GM21528 (cell line): ENCODE measurements around the gene RABL6.
"Not testable (repeated sequence)": the region's sequence is repeated elsewhere in the genome, so short reads cannot be mapped to it uniquely, and the experiment has no call there.

Experiments
- ATAC-seq: cut with Tn5 transposase; IDR thresholded peaks from one replicate; pipeline ENCODE4 v1.9.1; 2021; ENCODE audit warnings: mild to moderate bottlenecking, moderate library complexity; ENCODE audit not compliant: unreplicated experiment, low FRiP score

The RABL6 gene

GRCh38 chr9:136832581-136832980, 24.8 kb downstream of the RABL6 start:
- no peak for ATAC-seq

- not testable (repeated sequence) for ATAC-seq
Observed at GRCh38 chr9:136833381-136834048, 25.8 kb downstream of the RABL6 start.

- no peak for ATAC-seq
Observed at GRCh38 chr9:136835162-136835931, 27.6 kb downstream of the RABL6 start.

GRCh38 chr9:136835932-136836904, 28.5 kb downstream of the RABL6 start:
- no peak for ATAC-seq

GRCh38 chr9:136837146-136837855, 29.6 kb downstream of the RABL6 start:
- no peak for ATAC-seq

GRCh38 chr9:136837856-136838277, 30.1 kb downstream of the RABL6 start:
- not testable (repeated sequence) for ATAC-seq

- no peak for ATAC-seq
Observed at GRCh38 chr9:136838314-136839228, 30.8 kb downstream of the RABL6 start.

GRCh38 chr9:136839229-136840139, 31.7 kb downstream of the RABL6 start:
- no peak for ATAC-seq

- no peak for ATAC-seq
Observed at GRCh38 chr9:136840140-136840876, 32.6 kb downstream of the RABL6 start.

- ATAC-seq: no peak
Observed at GRCh38 chr9:136840877-136841645, 33.3 kb downstream of the RABL6 start.

- ATAC-seq: not testable (repeated sequence)
Observed at GRCh38 chr9:136841646-136842379, 34.1 kb downstream of the RABL6 start.

- not testable (repeated sequence) for ATAC-seq
Observed at GRCh38 chr9:136842380-136842948, 34.7 kb downstream of the RABL6 start, which contains the start of gene AJM1. AJM1 (plus strand) TSS chr9:136842478; CDS start chr9:136844415, 1,937 bp downstream.

- not testable (repeated sequence) for ATAC-seq
Observed at GRCh38 chr9:136843159-136843800, 35.5 kb downstream of the RABL6 start.

GRCh38 chr9:136843801-136844740, 36.3 kb downstream of the RABL6 start:
- ATAC-seq: not testable (repeated sequence)
